ENCODE data around the gene EARS2.

The EARS2 gene

DNA sequence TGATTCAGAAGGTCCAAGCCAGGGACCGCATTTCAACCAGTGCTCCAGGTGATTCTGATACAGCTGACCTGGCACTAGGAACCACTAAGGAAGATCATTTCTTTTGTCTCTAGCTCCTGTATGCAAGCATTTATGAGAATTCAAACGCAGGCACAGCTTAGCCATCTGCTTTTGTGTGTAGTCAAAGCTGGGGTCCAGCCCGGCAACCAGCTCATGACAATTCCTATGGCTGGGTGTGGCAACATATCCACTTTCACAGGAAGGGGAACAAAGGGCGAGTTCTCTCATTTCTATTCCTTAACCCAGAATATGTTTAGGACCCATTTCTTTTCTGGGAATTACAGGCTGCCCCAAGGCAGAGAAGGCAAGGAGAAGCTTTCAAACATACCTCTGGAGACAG lies 76.9 kb downstream of the EARS2 start:
- Histone ChIP-seq H3K9me3 (replicated peaks; ENCODE audit: insufficient read depth, low read length) (no peaks in the 10 kb centered on the region), H3K9ac (ENCODE audit: low read length) (no peak overlapping the region), H2AFZ (ENCODE audit: low read length) (no peak overlapping the region), H3K27me3 (replicated peaks; ENCODE audit: insufficient read depth, low read length) (no peaks in the 10 kb centered on the region), H3K36me3 (replicated peaks; ENCODE audit: insufficient read depth, low read length) (peaks cover 10% of the 10 kb centered on the region), H3K4me2 (ENCODE audit: low read depth, low read length) (no peak overlapping the region), H3F3A (ENCODE audit: insufficient read depth, low read length) (no peaks in the 10 kb centered on the region), H3K79me2 (ENCODE audit: low read length) (no peaks in the 10 kb centered on the region), H3K4me1 (ENCODE audit: low read length) (no peaks in the 10 kb centered on the region), H3K27ac (ENCODE audit: low read length) (no peak overlapping the region), H4K20me1 (ENCODE audit: insufficient read depth, low read length) (no peaks in the 10 kb centered on the region), H3K4me3 (ENCODE audit: low read length) (no peak overlapping the region), H3K9me2 (replicated peaks; ENCODE audit: insufficient read depth, low read length) (no peaks in the 10 kb centered on the region)
- no peak for TF ChIP-seq CTCF (IDR thresholded peaks at IDR 0.05; ENCODE audit: low read length)
- no peak for TF ChIP-seq EZH2 (optimal IDR thresholded peaks at IDR 0.05; ENCODE audit: low read depth, low read length)
- no peak for TF ChIP-seq EZH2phosphoT487 (IDR thresholded peaks at IDR 0.05; ENCODE audit: low read length)
- no peak for DNase-seq

DNA sequence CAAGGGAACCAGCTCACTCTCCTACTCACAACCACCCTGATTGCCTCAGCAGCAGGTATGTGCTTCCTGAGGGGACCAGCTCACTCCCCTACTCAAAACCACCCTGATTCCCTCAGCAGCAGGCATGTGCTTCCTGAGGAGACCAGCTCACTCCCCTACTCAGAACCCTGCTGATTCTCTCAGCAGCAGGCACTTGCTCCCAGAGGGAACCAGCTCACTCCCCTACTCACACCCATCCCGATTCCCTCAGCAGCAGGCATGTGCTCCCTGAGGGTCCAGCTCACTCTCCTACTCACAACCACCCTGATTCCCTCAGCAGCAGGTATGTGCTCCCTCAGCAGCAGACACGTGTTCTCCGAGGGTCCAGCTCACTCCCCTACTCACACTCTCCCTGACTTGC lies 78.0 kb downstream of the EARS2 start:
- Histone ChIP-seq H3K27me3 (replicated peaks; ENCODE audit: insufficient read depth, low read length) (no peaks in the 10 kb centered on the region), H4K20me1 (ENCODE audit: insufficient read depth, low read length) (no peaks in the 10 kb centered on the region), H3F3A (ENCODE audit: insufficient read depth, low read length) (no peaks in the 10 kb centered on the region), H3K9me2 (replicated peaks; ENCODE audit: insufficient read depth, low read length) (no peaks in the 10 kb centered on the region), H3K9ac (ENCODE audit: low read length) (no peak overlapping the region), H3K4me2 (ENCODE audit: low read depth, low read length) (no peak overlapping the region), H3K36me3 (replicated peaks; ENCODE audit: insufficient read depth, low read length) (peaks cover 13% of the 10 kb centered on the region), H3K4me3 (ENCODE audit: low read length) (no peak overlapping the region), H3K27ac (ENCODE audit: low read length) (no peak overlapping the region), H3K79me2 (ENCODE audit: low read length) (no peaks in the 10 kb centered on the region), H2AFZ (ENCODE audit: low read length) (no peak overlapping the region), H3K4me1 (ENCODE audit: low read length) (no peaks in the 10 kb centered on the region), H3K9me3 (replicated peaks; ENCODE audit: insufficient read depth, low read length) (no peaks in the 10 kb centered on the region)
- no peak for TF ChIP-seq EZH2phosphoT487 (IDR thresholded peaks at IDR 0.05; ENCODE audit: low read length)
- no peak for TF ChIP-seq EZH2 (optimal IDR thresholded peaks at IDR 0.05; ENCODE audit: low read depth, low read length)
- no peak for TF ChIP-seq CTCF (IDR thresholded peaks at IDR 0.05; ENCODE audit: low read length)
- no peak for DNase-seq

- no peaks in the 10 kb centered on the region for H3K79me2 ChIP-seq (ENCODE audit: low read length)
- H3K4me2 ChIP-seq (ENCODE audit: low read depth, low read length) = no peak overlapping the region
- H3K27ac ChIP-seq (ENCODE audit: low read length) = no peak overlapping the region
- H3K9me3 ChIP-seq (replicated peaks; ENCODE audit: insufficient read depth, low read length) = no peaks in the 10 kb centered on the region
- no peak overlapping the region for H2AFZ ChIP-seq (ENCODE audit: low read length)
- H3K36me3 ChIP-seq (replicated peaks; ENCODE audit: insufficient read depth, low read length) = peaks cover 13% of the 10 kb centered on the region
- no peaks in the 10 kb centered on the region for H4K20me1 ChIP-seq (ENCODE audit: insufficient read depth, low read length)
- no peak overlapping the region for H3K9ac ChIP-seq (ENCODE audit: low read length)
- DNase-seq = no peak
- no peaks in the 10 kb centered on the region for H3F3A ChIP-seq (ENCODE audit: insufficient read depth, low read length)
- TF ChIP-seq CTCF (IDR thresholded peaks at IDR 0.05; ENCODE audit: low read length) (no peak), EZH2 (optimal IDR thresholded peaks at IDR 0.05; ENCODE audit: low read depth, low read length) (no peak), EZH2phosphoT487 (IDR thresholded peaks at IDR 0.05; ENCODE audit: low read length) (no peak)
- H3K9me2 ChIP-seq (replicated peaks; ENCODE audit: insufficient read depth, low read length) = no peaks in the 10 kb centered on the region
- H3K4me1 ChIP-seq (ENCODE audit: low read length) = no peaks in the 10 kb centered on the region
- no peak overlapping the region for H3K4me3 ChIP-seq (ENCODE audit: low read length)
- no peaks in the 10 kb centered on the region for H3K27me3 ChIP-seq (replicated peaks; ENCODE audit: insufficient read depth, low read length)
Measured at GRCh38 chr16:23478566-23478965, 78.6 kb downstream of the EARS2 start.
